Measurements from ENCODE around the gene USP38. TPM values are rescaled to one million over a fixed set of nuclear protein-coding genes. Genes with fewer than 3 reads are reported as not detected.

USP38 gene
- total RNA-seq, 1 experiment from 2014 or later = 18.6 TPM

DNA sequence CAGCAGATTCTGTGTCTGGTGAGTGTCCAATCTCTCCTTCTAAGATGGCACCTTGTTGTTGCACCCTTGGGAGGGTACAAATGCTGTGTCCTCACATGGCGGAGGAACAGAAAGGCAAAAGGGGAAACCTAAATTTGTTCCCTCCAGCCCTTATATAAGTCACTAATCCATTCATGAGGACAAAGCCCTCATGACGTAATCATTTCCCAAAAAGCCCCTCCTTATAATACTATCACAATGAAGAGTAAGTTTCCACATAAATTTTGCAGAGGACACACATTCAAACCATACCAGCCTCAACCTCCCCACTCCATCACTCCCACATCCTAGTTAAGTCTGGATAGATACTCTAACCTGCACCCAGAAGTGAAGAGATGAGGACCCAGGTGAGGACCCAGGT, 63.1 kb downstream of the USP38 start:
- ChIA-PET CTCF (no interaction called here), RAD21 (ENCODE audit: low non-redundant PET in 1 of 2, low total read pairs in 2 of 2, uncharacterized antibody in 2 of 2, unreplicated experiment in 2 of 2) (no interaction called here), POLR2A (no interaction called here)
- no peaks in the 10 kb centered on the region for H3K79me2 ChIP-seq (ENCODE audit: insufficient read depth, low read length)
- no peaks in the 10 kb centered on the region for H3K27me3 ChIP-seq (ENCODE audit: insufficient read depth, low read length)
- H4K20me1 ChIP-seq (ENCODE audit: insufficient read depth) = no peaks in the 10 kb centered on the region
- no peak overlapping the region for H2AFZ ChIP-seq (ENCODE audit: low read depth, low read length, poor library complexity, severe bottlenecking)
- peaks cover 4 to 19% of the 10 kb centered on the region in 2 experiments for H3K4me1 ChIP-seq (ENCODE audit: control insufficient read depth in 1 of 2, insufficient read depth in 2 of 2, low read length in 2 of 2)
- no peak for ATAC-seq
- BruUV-seq (replicated peaks) = no TSS peak
- no peak for TF ChIP-seq ELF1 (IDR thresholded peaks at IDR 0.05; ENCODE audit: borderline replicate concordance, low read depth)
- no peak for TF ChIP-seq CBX3 (IDR thresholded peaks at IDR 0.05; ENCODE audit: low read depth)
- TF ChIP-seq YY1 (IDR thresholded peaks at IDR 0.05; ENCODE audit: extremely low read depth, insufficient replicate concordance, low read depth, low read length) = no peak
- no peak overlapping the region for H3K27ac ChIP-seq (ENCODE audit: low read depth, low read length)
- no peak overlapping the region for H3K4me2 ChIP-seq (ENCODE audit: low read length)
- no peaks in the 10 kb centered on the region for H3K9me3 ChIP-seq (ENCODE audit: control insufficient read depth in 1 of 2, insufficient read depth in 1 of 2, low read depth in 1 of 2, low read length in 2 of 2)
- no peaks in the 10 kb centered on the region for H3K36me3 ChIP-seq (ENCODE audit: control insufficient read depth in 1 of 2, insufficient read depth in 2 of 2, low read length in 2 of 2)
- no peak for DNase-seq (ENCODE audit: low read depth, low spot score)
- H3K9ac ChIP-seq (ENCODE audit: low read length) = no peak overlapping the region
- no peaks in the 10 kb centered on the region for H3K9me2 ChIP-seq (ENCODE audit: insufficient read depth)
- intact Hi-C loops (cut with micrococcal nuclease) = no loop called here
- H3K4me3 ChIP-seq (replicated peaks in 1 of 2; ENCODE audit: low read depth in 1 of 2, low read length in 2 of 2) = no peak overlapping the region

GRCh38 chr4:143248827-143249226, 64.1 kb downstream of the USP38 start:
- CTCF ChIA-PET = no interaction called here
- Histone ChIP-seq H2AFZ (ENCODE audit: low read depth, low read length, poor library complexity, severe bottlenecking) (no peak overlapping the region), H3K79me2 (ENCODE audit: insufficient read depth, low read length) (no peaks in the 10 kb centered on the region), H3K4me3 (replicated peaks in 1 of 2; ENCODE audit: low read depth in 1 of 2, low read length in 2 of 2) (no peak overlapping the region), H4K20me1 (ENCODE audit: insufficient read depth) (no peaks in the 10 kb centered on the region), H3K27me3 (ENCODE audit: insufficient read depth, low read length) (no peaks in the 10 kb centered on the region), H3K4me2 (ENCODE audit: low read length) (no peak overlapping the region), H3K9me2 (ENCODE audit: insufficient read depth) (no peaks in the 10 kb centered on the region), H3K27ac (ENCODE audit: low read depth, low read length) (no peak overlapping the region), H3K9me3 (ENCODE audit: control insufficient read depth in 1 of 2, insufficient read depth in 1 of 2, low read depth in 1 of 2, low read length in 2 of 2) (no peaks in the 10 kb centered on the region), H3K9ac (ENCODE audit: low read length) (no peak overlapping the region), H3K36me3 (ENCODE audit: control insufficient read depth in 1 of 2, insufficient read depth in 2 of 2, low read length in 2 of 2) (no peaks in the 10 kb centered on the region), H3K4me1 (ENCODE audit: control insufficient read depth in 1 of 2, insufficient read depth in 2 of 2, low read length in 2 of 2) (peaks cover 4 to 20% of the 10 kb centered on the region in 2 experiments)
- POLR2A ChIA-PET = no interaction called here
- no TSS peak for BruUV-seq (replicated peaks)
- TF ChIP-seq POLR2AphosphoS5 (IDR thresholded peaks at IDR 0.05; ENCODE audit: low read depth, low read length) = no peak
- no peak for TF ChIP-seq CBX3 (IDR thresholded peaks at IDR 0.05; ENCODE audit: low read depth)
- TF ChIP-seq, protein P1, sequence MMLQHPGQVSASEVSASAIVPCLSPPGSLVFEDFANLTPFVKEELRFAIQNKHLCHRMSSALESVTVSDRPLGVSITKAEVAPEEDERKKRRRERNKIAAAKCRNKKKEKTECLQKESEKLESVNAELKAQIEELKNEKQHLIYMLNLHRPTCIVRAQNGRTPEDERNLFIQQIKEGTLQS (IDR thresholded peaks at IDR 0.05) = no peak
- no peak for TF ChIP-seq YY1 (IDR thresholded peaks at IDR 0.05; ENCODE audit: extremely low read depth, insufficient replicate concordance, low read depth, low read length)
- TF ChIP-seq JUND (IDR thresholded peaks at IDR 0.05) = no peak
- no peak for TF ChIP-seq FOSL1 (IDR thresholded peaks at IDR 0.05; ENCODE audit: low read depth)
- no peak for TF ChIP-seq TCF7L2 (IDR thresholded peaks at IDR 0.05; ENCODE audit: borderline replicate concordance, extremely low read depth, insufficient read depth, insufficient read length)
- no peak for TF ChIP-seq REST (IDR thresholded peaks at IDR 0.05; ENCODE audit: low read depth)
- TF ChIP-seq ZBTB33 (IDR thresholded peaks at IDR 0.05; ENCODE audit: extremely low read depth, insufficient replicate concordance, low read length) = no peak
- no peak for TF ChIP-seq EZH2 (IDR thresholded peaks at IDR 0.05)
- TF ChIP-seq ELF1 (IDR thresholded peaks at IDR 0.05; ENCODE audit: borderline replicate concordance, low read depth) = no peak
- no peak for TF ChIP-seq SRF (IDR thresholded peaks at IDR 0.05; ENCODE audit: low read depth)
- no peak for TF ChIP-seq SP1 (IDR thresholded peaks at IDR 0.05; ENCODE audit: low read depth)
- RAD21 ChIA-PET (ENCODE audit: low non-redundant PET in 1 of 2, low total read pairs in 2 of 2, uncharacterized antibody in 2 of 2, unreplicated experiment in 2 of 2) = no interaction called here
- DNase-seq (ENCODE audit: low read depth, low spot score) (no peak), ATAC-seq (no peak)
- intact Hi-C loops (cut with micrococcal nuclease) = no loop called here
